HepG2 (cell line): ENCODE measurements around the gene CEBPE. TPM values are rescaled to one million over a fixed set of nuclear protein-coding genes. Genes with fewer than 3 reads are reported as not detected.
A peak's percentile ranks its signal among the peaks of the same experiment; 100 is the strongest.

Experiments used
- FOXK1 ChIP-seq: sonication (generic); formaldehyde crosslinking; IDR thresholded peaks from 2 replicates; pipeline ENCODE4 v1.4.0; 2020; ENCODE audit warnings: low read depth, missing genetic modification reagents, borderline replicate concordance
- HDAC1 ChIP-seq: sonication (generic); formaldehyde crosslinking; IDR thresholded peaks from 2 replicates; pipeline ENCODE4 v1.5.1; 2020; ENCODE audit warnings: mild to moderate bottlenecking, missing genetic modification reagents
- HOXA9 ChIP-seq: sonication (generic); formaldehyde crosslinking; IDR thresholded peaks from 2 replicates; pipeline ENCODE4 v1.8.1; 2022; ENCODE audit warnings: missing genetic modification reagents, mild to moderate bottlenecking, moderate library complexity, borderline replicate concordance
- KLF15 ChIP-seq: sonication (generic); formaldehyde crosslinking; IDR thresholded peaks from 2 replicates; pipeline ENCODE4 v1.8.1; 2023; ENCODE audit warnings: borderline replicate concordance, mild to moderate bottlenecking, inconsistent platforms, missing genetic modification reagents, mixed read lengths
- NCOA1 ChIP-seq: sonication (generic); formaldehyde crosslinking; IDR thresholded peaks from 2 replicates; pipeline ENCODE4 v1.9.0; 2021; ENCODE audit warnings: missing genetic modification reagents
- PHB2 ChIP-seq: fragments of 450-650 bp; IDR thresholded peaks from 2 replicates; pipeline ENCODE4 v1.6.1; 2018; ENCODE audit not compliant: partially characterized antibody
- RELA ChIP-seq: sonication (generic); formaldehyde crosslinking; IDR thresholded peaks from 2 replicates; pipeline ENCODE4 v1.4.0; 2020; ENCODE audit warnings: missing genetic modification reagents
- SMAD1 ChIP-seq: sonication (generic); formaldehyde crosslinking; IDR thresholded peaks from 2 replicates; pipeline ENCODE4 v1.4.0; 2020; ENCODE audit warnings: missing genetic modification reagents, low read depth, mild to moderate bottlenecking, borderline replicate concordance
- SP4 ChIP-seq: sonication (generic); formaldehyde crosslinking; IDR thresholded peaks from 2 replicates; pipeline ENCODE4 v1.8.1; 2023; ENCODE audit warnings: mild to moderate bottlenecking, missing genetic modification reagents
- SPEN ChIP-seq: sonication (generic); formaldehyde crosslinking; IDR thresholded peaks from 2 replicates; pipeline ENCODE4 v1.5.1; 2020; ENCODE audit warnings: low read depth, mild to moderate bottlenecking, missing genetic modification reagents
- SRF ChIP-seq: IDR thresholded peaks from 2 replicates; pipeline ENCODE4 v1.6.1; 2011; ENCODE audit warnings: mild to moderate bottlenecking, low read depth, low read length, moderate library complexity
- TBX3 ChIP-seq: fragments of 450-650 bp; IDR thresholded peaks from 2 replicates; pipeline ENCODE4 v1.6.1; 2017; ENCODE audit warnings: antibody characterized with exemption, mild to moderate bottlenecking, inconsistent platforms, borderline replicate concordance
- ZFP41 ChIP-seq: sonication (generic); formaldehyde crosslinking; IDR thresholded peaks from 2 replicates; pipeline ENCODE4 v1.4.0; 2020; ENCODE audit warnings: mild to moderate bottlenecking, missing genetic modification reagents, borderline replicate concordance
- ZFX ChIP-seq: sonication (generic); formaldehyde crosslinking; IDR thresholded peaks from 2 replicates; pipeline ENCODE4 v1.4.0; 2020; ENCODE audit warnings: mild to moderate bottlenecking, low read depth, missing genetic modification reagents, moderate library complexity
- ZNF382 ChIP-seq: sonication (generic); formaldehyde crosslinking; IDR thresholded peaks from 2 replicates; pipeline ENCODE4 v1.5.0; 2020; ENCODE audit warnings: missing genetic modification reagents, mild to moderate bottlenecking, borderline replicate concordance
- ZNF672 ChIP-seq: sonication (generic); formaldehyde crosslinking; IDR thresholded peaks from 2 replicates; pipeline ENCODE4 v1.8.1; 2022; ENCODE audit warnings: missing genetic modification reagents
- ZNF878 ChIP-seq: sonication (generic); formaldehyde crosslinking; IDR thresholded peaks from 2 replicates; pipeline ENCODE4 v1.8.1; 2023; ENCODE audit warnings: mild to moderate bottlenecking, missing genetic modification reagents, moderate library complexity
- ZZZ3 ChIP-seq: sonication (generic); formaldehyde crosslinking; IDR thresholded peaks from 2 replicates; pipeline ENCODE4 v1.4.0; 2020; ENCODE audit warnings: missing genetic modification reagents, mild to moderate bottlenecking, borderline replicate concordance
- polyA plus RNA-seq, 8 experiments: library from polyadenylated mRNA; depleted of rRNA in 3 of 8; stranded (reverse) in 7 of 8; unstranded in 1 of 8; fragments of >200 nt; fragmentation: Illumina TruSeq in 4 of 8; extraction: Trizol in 4 of 8; gene quantifications; 2 replicates each; pipeline versions ENCODE4 v1.2.1 to v1.2.3, GENCODE V29; 2011 to 2016; ENCODE audit warnings: low read depth in 4 of 8, missing spikeins in 1 of 8, mixed read lengths in 1 of 8; ENCODE audit not compliant: insufficient read depth in 1 of 8
- total RNA-seq, 5 experiments: library from RNA; depleted of rRNA; stranded (reverse); fragments of >200 nt; fragmentation: Illumina TruSeq; extraction: Trizol; gene quantifications; 2 replicates each; pipeline ENCODE4 v1.2.3, GENCODE V29; 2016; ENCODE audit warnings: low read depth in 1 of 5
- TF ChIP-seq, protein P1 (sequence below): sonication (generic); formaldehyde crosslinking; conservative IDR thresholded peaks from 2 replicates; pipeline ENCODE4 v1.8.0; 2022; ENCODE audit warnings: missing genetic modification reagents
- TF ChIP-seq, protein P2 (sequence below): sonication (generic); formaldehyde crosslinking; IDR thresholded peaks from 2 replicates; pipeline ENCODE4 v1.4.0; 2020; ENCODE audit warnings: missing genetic modification reagents, borderline replicate concordance
- TF ChIP-seq, protein P3 (sequence below): sonication (generic); formaldehyde crosslinking; IDR thresholded peaks from 2 replicates; pipeline ENCODE4 v1.4.0; 2020; ENCODE audit warnings: missing genetic modification reagents

CEBPE gene
- total and polyA plus RNA-seq, 2 of the 13 experiments (the other 11 are each of a cell fraction or from before 2014, with no cell fraction given): 0.09 to 0.11 TPM

DNA sequence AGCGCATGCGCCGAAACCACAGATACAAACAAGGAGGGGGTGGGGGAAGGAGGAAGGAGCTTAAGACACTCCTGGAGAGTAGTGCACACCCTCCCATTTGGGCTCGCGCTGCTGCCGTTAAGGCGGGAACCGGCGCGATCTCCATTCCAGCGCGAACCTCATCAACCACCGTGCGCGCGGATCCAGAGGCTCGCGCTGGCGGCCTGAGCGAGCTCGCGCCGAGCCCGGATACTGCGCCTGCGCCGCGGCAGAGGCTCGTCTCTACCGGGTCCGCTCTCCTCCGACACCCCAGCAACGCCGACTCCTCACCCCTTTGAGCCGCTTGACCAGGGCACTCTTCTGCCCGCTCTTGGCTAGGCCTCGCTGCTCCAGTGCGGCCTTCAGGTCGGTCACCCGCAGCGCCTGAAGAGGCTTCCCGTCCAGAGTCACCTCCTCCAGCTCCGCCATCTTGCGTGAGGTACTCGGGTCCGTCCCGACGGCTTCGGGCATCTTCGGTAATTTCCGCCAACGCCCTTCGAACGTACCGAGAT is 24.3 kb downstream of the CEBPE start, which contains the start of gene ACIN1 (continued):
- TF ChIP-seq SMAD1 (CRISPR knock-in tag) (no peak; the same call in 1 of the 2 replicates), KLF15 (CRISPR knock-in tag) (peak; percentile 92; the same call in 1 of the 2 replicates), ZNF672 (no peak), NCOA1 (CRISPR knock-in tag) (peak; percentile 99), SPEN (CRISPR knock-in tag) (peak; percentile 92; the same call in 1 of the 2 replicates), ZNF382 (no peak), ZFP41 (no peak), ZFX (CRISPR knock-in tag) (peak; percentile 93), FOXK1 (CRISPR knock-in tag) (peak; percentile 88; the same call in 1 of the 2 replicates), TBX3 (peak; percentile 19; the same call in 1 of the 2 replicates), ZNF878 (no peak), HDAC1 (peak; percentile 88), PHB2 (no peak), SRF (no peak), HOXA9 (CRISPR knock-in tag) (no peak), SP4 (peak; percentile 81), ZZZ3 (CRISPR knock-in tag) (peak; percentile 93; the same call in 1 of the 2 replicates), RELA (peak; percentile 86)
- TF ChIP-seq, protein P1, sequence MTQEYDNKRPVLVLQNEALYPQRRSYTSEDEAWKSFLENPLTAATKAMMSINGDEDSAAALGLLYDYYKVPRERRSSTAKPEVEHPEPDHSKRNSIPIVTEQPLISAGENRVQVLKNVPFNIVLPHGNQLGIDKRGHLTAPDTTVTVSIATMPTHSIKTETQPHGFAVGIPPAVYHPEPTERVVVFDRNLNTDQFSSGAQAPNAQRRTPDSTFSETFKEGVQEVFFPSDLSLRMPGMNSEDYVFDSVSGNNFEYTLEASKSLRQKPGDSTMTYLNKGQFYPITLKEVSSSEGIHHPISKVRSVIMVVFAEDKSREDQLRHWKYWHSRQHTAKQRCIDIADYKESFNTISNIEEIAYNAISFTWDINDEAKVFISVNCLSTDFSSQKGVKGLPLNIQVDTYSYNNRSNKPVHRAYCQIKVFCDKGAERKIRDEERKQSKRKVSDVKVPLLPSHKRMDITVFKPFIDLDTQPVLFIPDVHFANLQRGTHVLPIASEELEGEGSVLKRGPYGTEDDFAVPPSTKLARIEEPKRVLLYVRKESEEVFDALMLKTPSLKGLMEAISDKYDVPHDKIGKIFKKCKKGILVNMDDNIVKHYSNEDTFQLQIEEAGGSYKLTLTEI (CRISPR knock-in tag): no peak
- TF ChIP-seq, protein P2, sequence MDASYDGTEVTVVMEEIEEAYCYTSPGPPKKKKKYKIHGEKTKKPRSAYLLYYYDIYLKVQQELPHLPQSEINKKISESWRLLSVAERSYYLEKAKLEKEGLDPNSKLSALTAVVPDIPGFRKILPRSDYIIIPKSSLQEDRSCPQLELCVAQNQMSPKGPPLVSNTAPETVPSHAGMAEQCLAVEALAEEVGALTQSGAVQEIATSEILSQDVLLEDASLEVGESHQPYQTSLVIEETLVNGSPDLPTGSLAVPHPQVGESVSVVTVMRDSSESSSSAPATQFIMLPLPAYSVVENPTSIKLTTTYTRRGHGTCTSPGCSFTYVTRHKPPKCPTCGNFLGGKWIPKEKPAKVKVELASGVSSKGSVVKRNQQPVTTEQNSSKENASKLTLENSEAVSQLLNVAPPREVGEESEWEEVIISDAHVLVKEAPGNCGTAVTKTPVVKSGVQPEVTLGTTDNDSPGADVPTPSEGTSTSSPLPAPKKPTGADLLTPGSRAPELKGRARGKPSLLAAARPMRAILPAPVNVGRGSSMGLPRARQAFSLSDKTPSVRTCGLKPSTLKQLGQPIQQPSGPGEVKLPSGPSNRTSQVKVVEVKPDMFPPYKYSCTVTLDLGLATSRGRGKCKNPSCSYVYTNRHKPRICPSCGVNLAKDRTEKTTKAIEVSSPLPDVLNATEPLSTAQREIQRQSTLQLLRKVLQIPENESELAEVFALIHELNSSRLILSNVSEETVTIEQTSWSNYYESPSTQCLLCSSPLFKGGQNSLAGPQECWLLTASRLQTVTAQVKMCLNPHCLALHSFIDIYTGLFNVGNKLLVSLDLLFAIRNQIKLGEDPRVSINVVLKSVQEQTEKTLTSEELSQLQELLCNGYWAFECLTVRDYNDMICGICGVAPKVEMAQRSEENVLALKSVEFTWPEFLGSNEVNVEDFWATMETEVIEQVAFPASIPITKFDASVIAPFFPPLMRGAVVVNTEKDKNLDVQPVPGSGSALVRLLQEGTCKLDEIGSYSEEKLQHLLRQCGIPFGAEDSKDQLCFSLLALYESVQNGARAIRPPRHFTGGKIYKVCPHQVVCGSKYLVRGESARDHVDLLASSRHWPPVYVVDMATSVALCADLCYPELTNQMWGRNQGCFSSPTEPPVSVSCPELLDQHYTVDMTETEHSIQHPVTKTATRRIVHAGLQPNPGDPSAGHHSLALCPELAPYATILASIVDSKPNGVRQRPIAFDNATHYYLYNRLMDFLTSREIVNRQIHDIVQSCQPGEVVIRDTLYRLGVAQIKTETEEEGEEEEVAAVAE (CRISPR knock-in tag): peak; percentile 54
- TF ChIP-seq, protein P3, sequence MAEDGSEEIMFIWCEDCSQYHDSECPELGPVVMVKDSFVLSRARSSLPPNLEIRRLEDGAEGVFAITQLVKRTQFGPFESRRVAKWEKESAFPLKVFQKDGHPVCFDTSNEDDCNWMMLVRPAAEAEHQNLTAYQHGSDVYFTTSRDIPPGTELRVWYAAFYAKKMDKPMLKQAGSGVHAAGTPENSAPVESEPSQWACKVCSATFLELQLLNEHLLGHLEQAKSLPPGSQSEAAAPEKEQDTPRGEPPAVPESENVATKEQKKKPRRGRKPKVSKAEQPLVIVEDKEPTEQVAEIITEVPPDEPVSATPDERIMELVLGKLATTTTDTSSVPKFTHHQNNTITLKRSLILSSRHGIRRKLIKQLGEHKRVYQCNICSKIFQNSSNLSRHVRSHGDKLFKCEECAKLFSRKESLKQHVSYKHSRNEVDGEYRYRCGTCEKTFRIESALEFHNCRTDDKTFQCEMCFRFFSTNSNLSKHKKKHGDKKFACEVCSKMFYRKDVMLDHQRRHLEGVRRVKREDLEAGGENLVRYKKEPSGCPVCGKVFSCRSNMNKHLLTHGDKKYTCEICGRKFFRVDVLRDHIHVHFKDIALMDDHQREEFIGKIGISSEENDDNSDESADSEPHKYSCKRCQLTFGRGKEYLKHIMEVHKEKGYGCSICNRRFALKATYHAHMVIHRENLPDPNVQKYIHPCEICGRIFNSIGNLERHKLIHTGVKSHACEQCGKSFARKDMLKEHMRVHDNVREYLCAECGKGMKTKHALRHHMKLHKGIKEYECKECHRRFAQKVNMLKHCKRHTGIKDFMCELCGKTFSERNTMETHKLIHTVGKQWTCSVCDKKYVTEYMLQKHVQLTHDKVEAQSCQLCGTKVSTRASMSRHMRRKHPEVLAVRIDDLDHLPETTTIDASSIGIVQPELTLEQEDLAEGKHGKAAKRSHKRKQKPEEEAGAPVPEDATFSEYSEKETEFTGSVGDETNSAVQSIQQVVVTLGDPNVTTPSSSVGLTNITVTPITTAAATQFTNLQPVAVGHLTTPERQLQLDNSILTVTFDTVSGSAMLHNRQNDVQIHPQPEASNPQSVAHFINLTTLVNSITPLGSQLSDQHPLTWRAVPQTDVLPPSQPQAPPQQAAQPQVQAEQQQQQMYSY (CRISPR knock-in tag): peak; percentile 82
